BLaER1 (cell line): Measurements from ENCODE around the gene CELF2.

Experiments used
- H3K27ac ChIP-seq: shearing (Covaris generic); formaldehyde crosslinking; 2 replicates; pipeline ENCODE4 v1.8.1; 2022
- H3K27me3 ChIP-seq: shearing (Covaris generic); formaldehyde crosslinking; 2 replicates; pipeline ENCODE4 v1.8.1; 2022
- H3K36me3 ChIP-seq: shearing (Covaris generic); formaldehyde crosslinking; 2 replicates; pipeline ENCODE4 v1.8.1; 2022
- H3K4me1 ChIP-seq: shearing (Covaris generic); formaldehyde crosslinking; 2 replicates; pipeline ENCODE4 v1.8.1; 2022
- H3K4me2 ChIP-seq: shearing (Covaris generic); formaldehyde crosslinking; 2 replicates; pipeline ENCODE4 v1.8.1; 2022
- H3K4me3 ChIP-seq: shearing (Covaris generic); formaldehyde crosslinking; 2 replicates; pipeline ENCODE4 v1.8.1; 2022
- H3K9ac ChIP-seq: shearing (Covaris generic); formaldehyde crosslinking; 2 replicates; pipeline ENCODE4 v1.8.1; 2022
- H3K9me3 ChIP-seq: shearing (Covaris generic); formaldehyde crosslinking; 2 replicates; pipeline ENCODE4 v1.8.1; 2022
- H4K20me1 ChIP-seq: shearing (Covaris generic); formaldehyde crosslinking; 2 replicates; pipeline ENCODE4 v1.8.1; 2022
- Cebpa-rat ChIP-seq: shearing (Covaris generic); IDR thresholded peaks from 2 replicates; pipeline ENCODE4 v1.8.1; 2022

The CELF2 gene

DNA sequence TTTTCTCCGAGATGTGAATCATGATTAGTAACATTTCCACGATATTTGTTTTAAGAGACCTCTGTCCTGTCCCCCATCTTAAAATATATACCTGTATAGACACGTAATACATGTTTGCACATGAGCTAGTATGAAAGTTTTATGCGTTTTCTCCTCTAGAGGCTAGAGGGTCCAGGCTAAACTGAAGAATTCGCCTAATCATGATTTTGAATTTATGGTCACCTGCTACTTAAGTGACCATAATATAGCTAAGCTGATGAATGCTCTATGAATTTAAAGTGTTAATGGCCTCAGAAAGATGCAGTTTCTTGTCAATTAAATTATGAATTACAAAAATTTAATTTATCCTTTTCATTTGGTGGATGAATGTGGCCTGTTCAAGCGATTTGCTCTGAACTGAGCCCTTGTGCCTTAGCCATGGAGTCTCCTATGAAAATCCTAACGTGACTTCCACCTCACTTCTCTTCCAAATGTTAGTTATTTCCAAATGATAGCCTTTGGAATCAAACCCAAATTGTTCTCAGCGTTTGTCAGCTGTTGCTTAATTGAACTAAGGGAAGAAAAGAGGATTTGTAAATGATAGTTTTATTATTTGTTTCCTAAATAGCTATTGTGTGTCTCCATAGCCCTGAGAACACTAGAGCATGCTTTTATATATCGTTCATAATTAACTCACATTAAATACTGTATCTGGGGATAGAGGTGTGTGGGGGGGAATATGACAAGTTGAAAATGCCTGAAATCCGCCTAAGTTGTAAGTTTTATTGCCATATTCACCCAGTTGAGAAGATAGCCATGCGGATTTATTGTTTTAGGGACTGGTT, 2.3 kb downstream of the CELF2 start:
- H3K4me2 ChIP-seq: no peak overlapping the region
- TF ChIP-seq Cebpa-rat: no peak
- H3K27ac ChIP-seq: no peak overlapping the region
- H3K9me3 ChIP-seq: no peaks in the 10 kb centered on the region
- no peak overlapping the region for H3K9ac ChIP-seq
- H3K4me3 ChIP-seq: no peak overlapping the region
- H4K20me1 ChIP-seq: 0 out of 2 replicates have a peak, but pooled peaks cover 14% of the 10 kb centered on the region
- no peaks in the 10 kb centered on the region for H3K36me3 ChIP-seq
- H3K27me3 ChIP-seq: peaks cover 44% of the 10 kb centered on the region
- H3K4me1 ChIP-seq: peaks cover 23% of the 10 kb centered on the region

DNA sequence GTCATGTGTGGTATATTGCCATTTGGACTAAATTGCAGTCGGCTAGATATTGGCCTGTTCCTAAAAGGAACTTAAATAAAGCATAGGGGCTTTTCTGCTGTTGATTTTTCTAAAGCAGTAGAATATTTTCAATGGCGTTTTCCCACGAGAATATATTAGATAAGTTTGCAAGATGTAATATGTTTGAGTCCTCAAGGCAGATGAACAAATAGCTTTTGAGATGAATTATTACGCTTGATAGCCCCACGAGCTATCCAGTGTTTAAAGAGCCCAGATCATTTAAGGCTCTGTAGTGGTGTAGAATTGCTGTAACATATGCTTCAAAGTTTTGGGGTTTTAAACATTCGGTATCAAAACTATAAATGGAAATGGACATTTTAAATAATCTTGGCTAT, 2.9 kb downstream of the CELF2 start:
- Histone ChIP-seq H4K20me1 (0 out of 2 replicates have a peak, but pooled peaks cover 14% of the 10 kb centered on the region), H3K9ac (no peak overlapping the region), H3K9me3 (no peaks in the 10 kb centered on the region), H3K4me2 (no peak overlapping the region), H3K4me1 (peaks cover 17% of the 10 kb centered on the region), H3K36me3 (no peaks in the 10 kb centered on the region), H3K27me3 (peaks cover 44% of the 10 kb centered on the region), H3K27ac (no peak overlapping the region), H3K4me3 (no peak overlapping the region)
- TF ChIP-seq Cebpa-rat: no peak

DNA sequence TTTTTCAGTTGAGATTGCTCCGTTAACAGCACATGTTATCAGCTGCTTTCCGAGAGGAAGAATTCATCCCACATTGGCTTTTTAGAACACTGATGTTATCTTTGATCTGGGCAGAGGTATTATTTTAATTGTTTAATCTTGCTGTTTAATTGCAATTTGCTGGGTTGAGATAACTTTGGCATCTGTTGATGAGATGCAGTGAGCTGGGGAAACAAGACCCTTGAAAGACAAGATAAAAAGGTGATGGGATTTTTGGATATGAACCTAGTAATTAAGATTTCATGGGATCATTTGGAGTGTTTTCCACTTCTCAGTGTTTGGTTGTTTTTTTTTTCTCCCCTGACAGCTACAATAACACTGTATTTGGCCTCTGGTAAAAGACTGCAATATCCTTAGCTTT, 4.5 kb downstream of the CELF2 start:
- no peaks in the 10 kb centered on the region for H3K9me3 ChIP-seq
- no peak overlapping the region for H3K4me3 ChIP-seq
- peaks cover 38% of the 10 kb centered on the region for H3K27me3 ChIP-seq
- 0 out of 2 replicates have a peak, but pooled peaks cover 14% of the 10 kb centered on the region for H4K20me1 ChIP-seq
- no peak overlapping the region for H3K4me2 ChIP-seq
- H3K36me3 ChIP-seq: no peaks in the 10 kb centered on the region
- no peak overlapping the region for H3K9ac ChIP-seq
- H3K4me1 ChIP-seq: peaks cover 9% of the 10 kb centered on the region; the same call in 1 of the 2 replicates
- H3K27ac ChIP-seq: no peak overlapping the region
- no peak for TF ChIP-seq Cebpa-rat

DNA sequence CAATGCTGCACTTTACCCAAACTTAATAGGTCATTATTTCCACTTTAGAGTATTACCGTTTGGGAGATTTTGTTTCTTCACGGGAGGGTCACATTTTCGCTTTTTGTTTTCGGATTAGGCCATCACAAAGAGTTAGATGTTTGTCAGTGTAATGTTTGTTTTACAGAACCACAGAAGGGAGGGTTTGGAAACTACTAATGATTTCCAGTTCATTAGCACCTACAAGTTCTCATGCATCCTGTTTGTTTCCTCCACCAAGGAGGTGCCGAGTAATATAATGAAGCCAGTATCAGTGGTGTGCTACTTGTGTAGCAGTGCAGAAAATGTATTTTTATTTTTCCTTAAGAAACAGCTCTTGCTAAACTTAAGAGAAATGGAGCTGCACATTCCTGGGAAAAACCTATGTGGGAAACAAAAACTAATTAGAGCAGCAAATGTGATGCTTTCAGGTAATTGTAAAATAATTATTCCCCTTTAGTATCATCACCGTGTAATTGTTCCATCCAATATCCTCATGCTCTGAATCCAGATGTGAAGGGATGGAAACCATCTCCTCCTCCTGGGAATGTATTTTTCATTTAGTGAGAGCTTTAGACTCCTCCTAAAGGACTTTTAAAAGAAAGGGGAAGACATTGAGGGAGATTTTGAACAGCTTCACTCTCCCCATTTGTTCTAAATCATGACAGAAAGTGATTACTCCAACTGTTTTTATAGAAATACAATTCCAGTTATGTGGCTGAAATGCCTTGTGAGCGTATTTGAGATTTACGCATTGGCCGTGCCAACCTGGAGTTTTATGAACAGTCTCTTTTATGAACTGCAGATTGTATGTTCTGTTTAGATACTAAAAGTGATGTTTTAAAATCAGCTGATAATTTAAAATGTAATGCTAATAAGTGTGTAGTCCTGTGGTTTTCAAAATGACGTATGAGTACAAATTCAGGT, 5.6 kb downstream of the CELF2 start:
- TF ChIP-seq Cebpa-rat: no peak
- peaks cover 28% of the 10 kb centered on the region for H3K27me3 ChIP-seq

DNA sequence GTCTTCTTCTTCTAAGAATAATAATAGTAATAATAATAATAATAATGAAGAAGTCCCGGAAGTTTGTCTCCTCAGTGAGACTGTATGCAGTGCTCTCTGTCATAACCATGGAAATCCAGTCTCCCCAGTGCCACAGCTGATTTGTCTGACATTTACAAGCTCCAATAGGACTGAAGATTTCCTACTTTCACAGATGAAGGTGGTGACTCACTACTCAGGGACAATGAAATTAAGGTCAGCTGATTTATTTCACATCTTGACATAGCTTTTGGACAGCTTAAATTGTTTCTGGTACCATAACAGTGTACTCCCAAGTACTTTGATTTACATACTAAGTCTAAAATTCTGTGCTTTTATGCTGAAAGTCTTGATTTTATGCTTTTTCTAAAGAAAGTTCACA, 6.9 kb downstream of the CELF2 start:
- H3K4me1 ChIP-seq: no peaks in the 10 kb centered on the region
- H3K27ac ChIP-seq: no peak overlapping the region
- no peak overlapping the region for H3K9ac ChIP-seq
- H3K4me2 ChIP-seq: no peak overlapping the region
- H3K36me3 ChIP-seq: no peaks in the 10 kb centered on the region
- no peak for TF ChIP-seq Cebpa-rat
- H4K20me1 ChIP-seq: 0 out of 2 replicates have a peak, but pooled peaks cover 5% of the 10 kb centered on the region
- no peaks in the 10 kb centered on the region for H3K9me3 ChIP-seq
- no peak overlapping the region for H3K4me3 ChIP-seq
- H3K27me3 ChIP-seq: peaks cover 14% of the 10 kb centered on the region

More for the DNA sequence above, 5.6 kb downstream of the CELF2 start:
- Histone ChIP-seq H3K4me2 (no peak overlapping the region), H3K9ac (no peak overlapping the region), H3K27ac (no peak overlapping the region), H3K9me3 (no peaks in the 10 kb centered on the region), H3K36me3 (no peaks in the 10 kb centered on the region), H4K20me1 (0 out of 2 replicates have a peak, but pooled peaks cover 14% of the 10 kb centered on the region), H3K4me3 (no peak overlapping the region), H3K4me1 (peaks cover 9% of the 10 kb centered on the region; the same call in 1 of the 2 replicates)

DNA sequence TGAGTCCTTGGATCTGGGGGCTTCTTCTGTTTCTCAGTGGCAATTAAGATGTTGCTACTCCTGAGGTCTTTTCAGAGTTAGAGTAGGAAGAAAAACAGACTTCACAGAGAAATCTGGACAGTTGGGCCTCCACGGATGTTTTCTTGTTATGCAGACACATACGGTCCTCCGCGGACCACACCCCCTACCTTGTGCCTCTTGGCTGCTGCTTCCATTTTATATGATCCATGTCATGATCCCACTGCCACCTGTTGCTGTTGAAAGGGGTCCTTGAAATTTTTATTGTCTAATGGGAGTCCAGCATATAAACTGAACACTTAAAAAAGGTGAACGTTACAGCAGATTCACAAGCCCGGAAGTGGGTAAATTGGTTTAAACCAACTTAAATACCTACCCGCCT, 8.3 kb downstream of the CELF2 start:
- H3K27ac ChIP-seq: no peak overlapping the region
- no peaks in the 10 kb centered on the region for H3K4me1 ChIP-seq
- no peak for TF ChIP-seq Cebpa-rat
- no peak overlapping the region for H3K4me3 ChIP-seq
- H3K9ac ChIP-seq: no peak overlapping the region
- H3K27me3 ChIP-seq: 0 out of 2 replicates have a peak, but pooled peaks cover 3% of the 10 kb centered on the region
- no peaks in the 10 kb centered on the region for H3K9me3 ChIP-seq
- no peaks in the 10 kb centered on the region for H3K36me3 ChIP-seq
- H4K20me1 ChIP-seq: no peaks in the 10 kb centered on the region
- H3K4me2 ChIP-seq: no peak overlapping the region

DNA sequence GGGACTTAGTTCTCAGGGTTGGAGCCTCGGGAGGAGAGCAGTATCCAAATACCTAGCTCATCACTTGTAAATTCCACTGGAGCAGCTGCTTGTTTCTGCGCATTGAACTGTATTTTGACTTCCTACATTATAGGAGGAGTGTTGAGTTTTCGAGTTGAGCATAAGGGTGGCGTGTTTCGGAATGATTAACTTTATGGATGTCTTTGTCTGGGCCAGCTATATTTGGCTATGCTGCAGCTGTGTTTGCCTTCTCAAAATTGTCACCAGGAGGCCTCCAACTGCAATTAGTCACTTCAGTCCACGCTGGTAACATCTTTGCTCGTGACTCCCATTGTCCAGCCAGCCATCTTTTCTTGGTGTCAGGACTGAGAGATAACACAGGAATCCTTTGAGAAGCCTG, 9.1 kb downstream of the CELF2 start:
- Histone ChIP-seq H3K27ac (no peak overlapping the region), H3K36me3 (no peaks in the 10 kb centered on the region), H3K27me3 (no peaks in the 10 kb centered on the region), H3K4me1 (no peaks in the 10 kb centered on the region), H3K9ac (no peak overlapping the region), H4K20me1 (no peaks in the 10 kb centered on the region), H3K9me3 (no peaks in the 10 kb centered on the region), H3K4me3 (no peak overlapping the region), H3K4me2 (no peak overlapping the region)
- TF ChIP-seq Cebpa-rat: no peak

DNA sequence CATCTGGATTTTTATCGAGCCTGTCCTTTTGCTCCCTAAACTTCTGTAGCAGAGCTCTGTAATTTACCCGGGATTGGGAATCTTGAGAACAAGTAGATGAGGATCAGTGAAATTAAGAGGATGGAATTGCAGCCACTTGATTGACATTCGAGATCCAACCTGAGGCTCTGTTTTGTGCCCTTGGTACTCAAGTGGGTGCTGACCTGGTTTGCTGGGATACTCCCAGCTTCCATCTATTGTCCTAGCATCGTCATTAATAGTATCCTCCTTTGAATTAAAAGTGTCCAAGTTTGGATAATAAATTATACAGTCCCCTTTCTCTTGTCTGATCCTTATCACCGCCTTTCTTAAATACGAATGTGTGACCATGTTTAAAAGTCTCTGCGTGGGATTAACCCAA, 17.1 kb downstream of the CELF2 start:
- Histone ChIP-seq H3K4me2 (no peak overlapping the region), H3K9ac (no peak overlapping the region)

DNA sequence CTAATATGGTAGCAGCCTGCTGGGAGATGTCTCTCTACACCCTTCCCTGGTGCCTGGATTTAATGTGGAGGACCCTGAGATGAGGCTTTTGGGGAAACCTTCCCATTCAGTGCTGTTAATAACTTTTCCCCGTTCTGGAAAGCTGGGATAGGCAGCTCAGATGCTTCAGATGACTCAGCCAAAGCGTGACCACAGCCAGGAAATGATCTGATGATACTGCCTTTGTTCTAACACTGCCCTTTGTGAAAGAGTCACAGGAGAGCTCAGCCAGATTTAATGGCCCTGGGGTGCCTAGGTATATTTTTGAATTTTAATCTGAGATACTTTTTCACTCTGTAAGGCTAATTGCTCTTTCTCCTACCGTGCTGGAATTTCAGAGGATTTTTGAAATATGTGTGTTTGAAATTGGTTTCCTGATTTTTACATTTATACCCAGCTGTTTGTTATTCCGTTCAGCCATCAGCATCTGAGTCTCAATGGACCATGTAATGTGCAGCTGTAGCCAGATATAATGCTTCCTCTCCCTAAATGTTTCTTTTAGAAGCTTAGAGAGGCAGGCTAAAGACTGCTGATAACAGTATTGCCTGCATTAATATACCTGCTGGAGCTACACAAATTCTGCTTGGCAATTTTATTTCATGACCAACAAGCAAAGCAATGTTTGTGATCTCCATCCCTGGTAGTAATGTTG, 17.8 kb downstream of the CELF2 start:
- no peak for TF ChIP-seq Cebpa-rat
- Histone ChIP-seq H4K20me1 (no peaks in the 10 kb centered on the region), H3K27me3 (no peaks in the 10 kb centered on the region), H3K9ac (no peak overlapping the region), H3K27ac (no peak overlapping the region), H3K36me3 (no peaks in the 10 kb centered on the region), H3K4me1 (no peaks in the 10 kb centered on the region), H3K9me3 (peaks cover 12% of the 10 kb centered on the region), H3K4me2 (no peak overlapping the region), H3K4me3 (no peak overlapping the region)

More for the DNA sequence above, 17.1 kb downstream of the CELF2 start:
- Histone ChIP-seq H3K27me3 (no peaks in the 10 kb centered on the region), H3K4me1 (no peaks in the 10 kb centered on the region), H4K20me1 (no peaks in the 10 kb centered on the region), H3K27ac (no peak overlapping the region), H3K9me3 (peaks cover 12% of the 10 kb centered on the region), H3K36me3 (no peaks in the 10 kb centered on the region), H3K4me3 (no peak overlapping the region)
- TF ChIP-seq Cebpa-rat: no peak
